MM.1S (cell line): ENCODE results near the gene ST6GAL2.

Source experiments
- DNase-seq: peaks from one replicate; pipeline ENCODE4 v3.0.0-alpha.2; 2015
- H2AFZ ChIP-seq: fragments of 300-600 bp; sonication (generic); 2 replicates; pipeline ENCODE4 v1.6.0; 2016; ENCODE audit warnings: antibody characterized with exemption, low read length
- H3F3A ChIP-seq: fragments of 300-600 bp; sonication (generic); 2 replicates; pipeline ENCODE4 v1.6.1; 2016; ENCODE audit warnings: mild to moderate bottlenecking, antibody characterized with exemption, low read length, moderate library complexity, mixed read lengths; ENCODE audit not compliant: insufficient read depth
- H3K27ac ChIP-seq: fragments of 300-600 bp; sonication (generic); 2 replicates; pipeline ENCODE4 v1.5.1; 2016; ENCODE audit warnings: mild to moderate bottlenecking, low read length
- H3K27me3 ChIP-seq: fragments of 300-600 bp; sonication (generic); replicated peaks from 2 replicates; pipeline ENCODE4 v1.6.0; 2016; ENCODE audit warnings: low read length; ENCODE audit not compliant: insufficient read depth
- H3K36me3 ChIP-seq: fragments of 300-600 bp; sonication (generic); replicated peaks from 2 replicates; pipeline ENCODE4 v1.6.1; 2016; ENCODE audit warnings: mild to moderate bottlenecking, low read length, mixed read lengths; ENCODE audit not compliant: insufficient read depth
- H3K4me1 ChIP-seq: fragments of 300-600 bp; sonication (generic); 2 replicates; pipeline ENCODE4 v1.6.1; 2016; ENCODE audit warnings: low read length, mixed read lengths
- H3K4me2 ChIP-seq: fragments of 300-600 bp; sonication (generic); 2 replicates; pipeline ENCODE4 v1.6.0; 2016; ENCODE audit warnings: low read depth, low read length
- H3K4me3 ChIP-seq: fragments of 300-600 bp; sonication (generic); 2 replicates; pipeline ENCODE4 v1.5.1; 2016; ENCODE audit warnings: low read length, mixed read lengths
- H3K79me2 ChIP-seq: fragments of 300-600 bp; sonication (generic); 2 replicates; pipeline ENCODE4 v1.6.1; 2016; ENCODE audit warnings: mixed run types, low read length, mixed read lengths
- H3K9ac ChIP-seq: fragments of 300-600 bp; sonication (generic); 2 replicates; pipeline ENCODE4 v1.6.1; 2016; ENCODE audit warnings: low read length, mixed read lengths
- H3K9me2 ChIP-seq: fragments of 300-600 bp; sonication (generic); replicated peaks from 2 replicates; pipeline ENCODE4 v1.6.1; 2016; ENCODE audit warnings: mild to moderate bottlenecking, low read length, mixed read lengths; ENCODE audit not compliant: insufficient read depth
- H3K9me3 ChIP-seq: fragments of 300-600 bp; sonication (generic); replicated peaks from 2 replicates; pipeline ENCODE4 v1.6.1; 2016; ENCODE audit warnings: mild to moderate bottlenecking, low read length, mixed read lengths; ENCODE audit not compliant: insufficient read depth
- H4K20me1 ChIP-seq: fragments of 300-600 bp; sonication (generic); 2 replicates; pipeline ENCODE4 v1.6.1; 2016; ENCODE audit warnings: mild to moderate bottlenecking, low read length, moderate library complexity, mixed read lengths; ENCODE audit not compliant: insufficient read depth
- CTCF ChIP-seq: fragments of 300-600 bp; sonication (generic); IDR thresholded peaks from 2 replicates; pipeline ENCODE4 v1.5.1; 2016; ENCODE audit warnings: antibody characterized with exemption, low read length, mixed read lengths
- EZH2 ChIP-seq: fragments of 300-600 bp; sonication (generic); optimal IDR thresholded peaks from 2 replicates; pipeline ENCODE3; 2017; ENCODE audit warnings: low read depth, mild to moderate bottlenecking, antibody characterized with exemption, low read length, mixed read lengths
- EZH2phosphoT487 ChIP-seq: fragments of 300-600 bp; sonication (generic); IDR thresholded peaks from 2 replicates; pipeline ENCODE4 v1.6.1; 2018; ENCODE audit warnings: antibody characterized with exemption, low read length

ST6GAL2 gene

GRCh38 chr2:106885971-106886915 lies at the start of gene ST6GAL2:
TSS of gene ST6GAL2 (minus strand) at chr2:106886167. CDS start at chr2:106843977, 42,190 bp downstream.
- no peak for TF ChIP-seq CTCF
- no peak for TF ChIP-seq EZH2phosphoT487
- no peak for TF ChIP-seq EZH2
- Histone ChIP-seq H3K4me3 (no peak within 1 kb of the TSS), H3K9me2 (no peaks in the 10 kb centered on the region), H3K27ac (no peak within 1 kb of the TSS), H3K27me3 (no peaks in the 10 kb centered on the region), H3K9ac (no peak within 1 kb of the TSS), H3K9me3 (no peaks in the 10 kb centered on the region), H4K20me1 (no peaks in the 10 kb centered on the region), H3K4me1 (peaks cover 9% of the 10 kb centered on the region; the same call in 1 of the 2 replicates), H3K36me3 (no peaks in the 10 kb centered on the region), H3K79me2 (no peaks in the 10 kb centered on the region), H3K4me2 (no peak within 1 kb of the TSS), H3F3A (no peaks in the 10 kb centered on the region), H2AFZ (no peak within 1 kb of the TSS)
- no peak for DNase-seq

GRCh38 chr2:106932644-106933043 lies 46.7 kb upstream of the ST6GAL2 start:
- Histone ChIP-seq H3K27ac (no peak overlapping the region), H2AFZ (no peak overlapping the region), H3K9me2 (no peaks in the 10 kb centered on the region), H3K4me3 (no peak overlapping the region), H4K20me1 (no peaks in the 10 kb centered on the region), H3K27me3 (no peaks in the 10 kb centered on the region), H3K9me3 (no peaks in the 10 kb centered on the region), H3K9ac (no peak overlapping the region), H3K36me3 (no peaks in the 10 kb centered on the region), H3K4me1 (peaks cover 5% of the 10 kb centered on the region; the same call in 1 of the 2 replicates), H3K4me2 (no peak overlapping the region), H3K79me2 (no peaks in the 10 kb centered on the region), H3F3A (no peaks in the 10 kb centered on the region)
- TF ChIP-seq EZH2phosphoT487, result no peak
- TF ChIP-seq CTCF, result no peak
- TF ChIP-seq EZH2, result no peak
- DNase-seq, result no peak

GRCh38 chr2:106931717-106932335 lies 45.9 kb upstream of the ST6GAL2 start:
- H3K27me3 ChIP-seq, result no peaks in the 10 kb centered on the region
- H3K36me3 ChIP-seq, result no peaks in the 10 kb centered on the region
- H3K4me3 ChIP-seq, result no peak overlapping the region
- peaks cover 5% of the 10 kb centered on the region; the same call in 1 of the 2 replicates for H3K4me1 ChIP-seq
- no peak for DNase-seq
- TF ChIP-seq EZH2phosphoT487, result no peak
- TF ChIP-seq EZH2, result no peak
- TF ChIP-seq CTCF, result no peak
- no peaks in the 10 kb centered on the region for H3K9me2 ChIP-seq
- no peaks in the 10 kb centered on the region for H3K79me2 ChIP-seq
- no peak overlapping the region for H2AFZ ChIP-seq
- no peak overlapping the region for H3K4me2 ChIP-seq
- no peak overlapping the region for H3K27ac ChIP-seq
- no peaks in the 10 kb centered on the region for H4K20me1 ChIP-seq
- H3F3A ChIP-seq, result no peaks in the 10 kb centered on the region
- H3K9ac ChIP-seq, result no peak overlapping the region
- H3K9me3 ChIP-seq, result no peaks in the 10 kb centered on the region
